Loucy (cell line): ENCODE data around the gene DIMT1.

Source experiments
- H2AFZ ChIP-seq: fragments of 200-600 bp; sonication (generic); 2 replicates; pipeline ENCODE4 v1.6.0; 2016; ENCODE audit warnings: antibody characterized with exemption, mild to moderate bottlenecking, low read length, moderate library complexity
- H3F3A ChIP-seq: fragments of 200-600 bp; 2 replicates; pipeline ENCODE4 v1.6.0; 2016; ENCODE audit warnings: antibody characterized with exemption, low read depth, mild to moderate bottlenecking
- H3K27me3 ChIP-seq: fragments of 200-600 bp; sonication (generic); 2 replicates; pipeline ENCODE4 v1.6.1; 2014; ENCODE audit warnings: low read length, mild to moderate bottlenecking; ENCODE audit not compliant: insufficient read depth, poor library complexity, severe bottlenecking
- H3K36me3 ChIP-seq: fragments of 200-600 bp; sonication (generic); 2 replicates; pipeline ENCODE4 v1.6.1; 2016; ENCODE audit warnings: low read length; ENCODE audit not compliant: insufficient read depth
- H3K4me1 ChIP-seq: fragments of 200-600 bp; sonication (generic); 2 replicates; pipeline ENCODE4 v1.5.1; 2014; ENCODE audit warnings: low read length, mild to moderate bottlenecking; ENCODE audit not compliant: insufficient read depth, poor library complexity, severe bottlenecking
- H3K4me2 ChIP-seq: fragments of 200-600 bp; sonication (generic); 2 replicates; pipeline ENCODE4 v1.6.0; 2014; ENCODE audit warnings: antibody characterized with exemption, low read length, low read depth, mild to moderate bottlenecking; ENCODE audit not compliant: poor library complexity, severe bottlenecking
- H3K4me3 ChIP-seq: fragments of 200-600 bp; sonication (generic); 2 replicates; pipeline ENCODE4 v1.5.1; 2014; ENCODE audit warnings: low read length, mild to moderate bottlenecking, mixed read lengths; ENCODE audit not compliant: poor library complexity, severe bottlenecking
- H3K79me2 ChIP-seq: fragments of 200-600 bp; sonication (generic); 2 replicates; pipeline ENCODE4 v1.6.1; 2014; ENCODE audit warnings: low read length; ENCODE audit not compliant: insufficient read depth
- H3K9ac ChIP-seq: fragments of 200-600 bp; sonication (generic); 2 replicates; pipeline ENCODE4 v1.6.0; 2014; ENCODE audit warnings: mild to moderate bottlenecking, low read depth, low read length, moderate library complexity; ENCODE audit not compliant: poor library complexity, severe bottlenecking
- H3K9me2 ChIP-seq: fragments of 200-600 bp; sonication (generic); replicated peaks from 2 replicates; pipeline ENCODE4 v1.6.1; 2016; ENCODE audit warnings: low read depth, low read length, mixed read lengths
- H3K9me3 ChIP-seq: fragments of 200-600 bp; sonication (generic); 2 replicates; pipeline ENCODE4 v1.6.1; 2014; ENCODE audit warnings: mild to moderate bottlenecking, antibody characterized with exemption, low read length, low read depth; ENCODE audit not compliant: insufficient read depth
- H4K20me1 ChIP-seq: fragments of 200-600 bp; sonication (generic); 2 replicates; pipeline ENCODE4 v1.6.0; 2014; ENCODE audit warnings: antibody characterized with exemption, low read length, mild to moderate bottlenecking; ENCODE audit not compliant: insufficient read depth, poor library complexity, severe bottlenecking
- CTCF ChIP-seq: fragments of 200-600 bp; sonication (generic); conservative IDR thresholded peaks from 2 replicates; pipeline ENCODE4 v1.5.1; 2014; ENCODE audit warnings: mild to moderate bottlenecking, antibody characterized with exemption, low read length
- EZH2phosphoT487 ChIP-seq: fragments of 200-600 bp; IDR thresholded peaks from 2 replicates; pipeline ENCODE4 v1.6.1; 2018; ENCODE audit warnings: antibody characterized with exemption, mild to moderate bottlenecking, moderate library complexity, borderline replicate concordance

Gene DIMT1

GRCh38 chr5:62373382-62373781 is 30.3 kb downstream of the DIMT1 start:
- H2AFZ ChIP-seq = no peak overlapping the region
- no peaks in the 10 kb centered on the region for H3F3A ChIP-seq
- H3K9me3 ChIP-seq = no peaks in the 10 kb centered on the region
- no peaks in the 10 kb centered on the region for H3K9me2 ChIP-seq
- no peaks in the 10 kb centered on the region for H3K4me1 ChIP-seq
- no peak overlapping the region for H3K9ac ChIP-seq
- no peaks in the 10 kb centered on the region for H3K27me3 ChIP-seq
- TF ChIP-seq CTCF = no peak
- TF ChIP-seq EZH2phosphoT487 = no peak
- no peak overlapping the region for H3K4me2 ChIP-seq
- no peak overlapping the region for H3K4me3 ChIP-seq
- peaks cover 70% of the 10 kb centered on the region for H3K36me3 ChIP-seq
- H4K20me1 ChIP-seq = no peaks in the 10 kb centered on the region
- no peaks in the 10 kb centered on the region for H3K79me2 ChIP-seq

- TF ChIP-seq EZH2phosphoT487 = no peak
- TF ChIP-seq CTCF = no peak
- no peaks in the 10 kb centered on the region for H3K9me2 ChIP-seq
- no peaks in the 10 kb centered on the region for H3K4me1 ChIP-seq
- no peaks in the 10 kb centered on the region for H3K79me2 ChIP-seq
- H4K20me1 ChIP-seq = no peaks in the 10 kb centered on the region
- H3K4me2 ChIP-seq = no peak overlapping the region
- H3K9ac ChIP-seq = no peak overlapping the region
- peaks cover 64% of the 10 kb centered on the region for H3K36me3 ChIP-seq
- H3K27me3 ChIP-seq = no peaks in the 10 kb centered on the region
- H3K4me3 ChIP-seq = no peak overlapping the region
- no peak overlapping the region for H2AFZ ChIP-seq
- H3F3A ChIP-seq = no peaks in the 10 kb centered on the region
- H3K9me3 ChIP-seq = no peaks in the 10 kb centered on the region
These were observed 31.1 kb downstream of the DIMT1 start for GRCh38 chr5:62372600-62372999.

- Histone ChIP-seq H3K9ac (no peak overlapping the region), H2AFZ (no peak overlapping the region), H3K4me3 (no peak overlapping the region), H3K79me2 (no peaks in the 10 kb centered on the region), H3K4me1 (no peaks in the 10 kb centered on the region), H3F3A (no peaks in the 10 kb centered on the region), H3K9me2 (no peaks in the 10 kb centered on the region), H3K36me3 (peaks cover 63% of the 10 kb centered on the region), H4K20me1 (no peaks in the 10 kb centered on the region), H3K4me2 (no peak overlapping the region), H3K9me3 (no peaks in the 10 kb centered on the region), H3K27me3 (no peaks in the 10 kb centered on the region)
- TF ChIP-seq CTCF (no peak), EZH2phosphoT487 (no peak)
These were observed 32.3 kb downstream of the DIMT1 start for GRCh38 chr5:62371409-62371808.
